H1 (cell line): Measurements from ENCODE around the gene HEPACAM. TPM values are rescaled to one million over a fixed set of nuclear protein-coding genes. Genes with fewer than 3 reads are reported as not detected.

Source experiments
- CTCF ChIA-PET: fragments of 300-600 bp; sonication (Branson Sonifier 250); formaldehyde crosslinking; loops from one replicate; lab custom pipeline; 2021; ENCODE audit not compliant: partially characterized antibody; lab: Charles Lee
- POLR2A ChIA-PET: fragments of 300-600 bp; sonication (Branson Sonifier 250); formaldehyde crosslinking; loops from one replicate; lab custom pipeline; 2021; ENCODE audit warnings: inconsistent platforms; ENCODE audit not compliant: partially characterized antibody; lab: Charles Lee
- DNase-seq, 2 experiments: peaks; one replicate each; pipeline versions ENCODE4 v3.0.0 to v3.0.0-alpha.2; 2010 to 2022; ENCODE audit warnings: low spot score in 2 of 2, low read depth in 1 of 2, mixed read lengths in 1 of 2
- FAIRE-seq: peaks from 2 replicates; lab custom pipeline; 2011; peaks lifted over from hg19 to GRCh38; lab: Jason Lieb, UNC
- H2AFZ ChIP-seq: 2 replicates; pipeline ENCODE4 v1.8.1; 2012; ENCODE audit warnings: low read length, inconsistent platforms
- H2AK5ac ChIP-seq: 2 replicates; pipeline ENCODE4 v1.6.1; 2013; ENCODE audit warnings: low read depth, low read length
- H2BK120ac ChIP-seq: replicated peaks from 2 replicates; pipeline ENCODE3; 2013; ENCODE audit warnings: low read depth, low read length, inconsistent platforms
- H2BK12ac ChIP-seq: 2 replicates; pipeline ENCODE4 v1.6.1; 2013; ENCODE audit warnings: low read depth, low read length
- H2BK15ac ChIP-seq: 2 replicates; pipeline ENCODE4 v1.6.1; 2013; ENCODE audit warnings: low read length
- H2BK20ac ChIP-seq: 2 replicates; pipeline ENCODE4 v1.6.1; 2013; ENCODE audit warnings: low read length
- H2BK5ac ChIP-seq: 2 replicates; pipeline ENCODE4 v1.6.1; 2013; ENCODE audit warnings: low read depth, low read length
- H3K14ac ChIP-seq: 2 replicates; pipeline ENCODE4 v1.6.1; 2013; ENCODE audit warnings: inconsistent platforms; ENCODE audit not compliant: insufficient read length
- H3K18ac ChIP-seq: 2 replicates; pipeline ENCODE4 v1.6.1; 2013; ENCODE audit warnings: low read length; ENCODE audit errors: extremely low read depth
- H3K23ac ChIP-seq: 2 replicates; pipeline ENCODE4 v1.6.1; 2013; ENCODE audit warnings: inconsistent platforms; ENCODE audit not compliant: insufficient read length
- H3K23me2 ChIP-seq: 2 replicates; pipeline ENCODE4 v1.6.1; 2013; ENCODE audit warnings: low read depth, low read length
- H3K27ac ChIP-seq: 2 replicates; pipeline ENCODE4 v1.6.1; 2011; ENCODE audit warnings: low read depth, low read length, inconsistent platforms
- H3K27me3 ChIP-seq, 4 experiments: replicated peaks in 1 of 4; 1 replicate in 1 of 4; 2 replicates in 3 of 4; pipeline versions ENCODE4 v1.6.1 to v1.8.1; 2011 to 2013; ENCODE audit warnings: low read length in 3 of 4, mild to moderate bottlenecking in 3 of 4, inconsistent platforms in 2 of 4, mixed read lengths in 2 of 4, moderate library complexity in 1 of 4; ENCODE audit not compliant: control insufficient read depth in 3 of 4, insufficient read depth in 3 of 4; ENCODE audit errors: extremely low read depth in 1 of 4
- H3K36me3 ChIP-seq, 4 experiments: 2 replicates each; pipeline versions ENCODE4 v1.6.1 to v1.8.1; 2011 to 2013; ENCODE audit warnings: mild to moderate bottlenecking in 4 of 4, low read length in 3 of 4, moderate library complexity in 2 of 4, control low read depth in 1 of 4, inconsistent platforms in 1 of 4; ENCODE audit not compliant: insufficient read depth in 4 of 4, control insufficient read depth in 2 of 4
- H3K4ac ChIP-seq: replicated peaks from 2 replicates; pipeline ENCODE3; 2013; ENCODE audit warnings: low read length, low read depth, mixed read lengths, inconsistent platforms; ENCODE audit not compliant: insufficient read length
- H3K4me1 ChIP-seq, 4 experiments: replicated peaks in 1 of 4; 1 replicate in 1 of 4; 2 replicates in 3 of 4; pipeline versions ENCODE4 v1.6.1 to v1.8.1; 2011 to 2013; ENCODE audit warnings: low read length in 3 of 4, inconsistent platforms in 2 of 4, mixed read lengths in 1 of 4; ENCODE audit not compliant: insufficient read depth in 4 of 4, control insufficient read depth in 3 of 4
- H3K4me2 ChIP-seq, 2 experiments: 2 replicates each; pipeline versions ENCODE4 v1.6.1 to v1.8.1; 2011 to 2013; ENCODE audit warnings: low read depth in 2 of 2, low read length in 2 of 2, control low read depth in 1 of 2, inconsistent platforms in 1 of 2, mild to moderate bottlenecking in 1 of 2; ENCODE audit not compliant: insufficient read depth in 1 of 2
- H3K4me3 ChIP-seq, 4 experiments: fragments of 200-600, 300-600 bp in 1 of 4; sonication (generic), shearing (Covaris generic), sonication (Bioruptor Twin) in 1 of 4; 2 replicates each; pipeline versions ENCODE4 v1.5.1 to v1.8.1; 2011 to 2016; ENCODE audit warnings: low read length in 4 of 4, low read depth in 3 of 4, control low read depth in 2 of 4, inconsistent platforms in 2 of 4, mild to moderate bottlenecking in 2 of 4, mixed read lengths in 1 of 4, moderate library complexity in 1 of 4; ENCODE audit not compliant: insufficient read depth in 2 of 4; ENCODE audit errors: extremely low read depth in 1 of 4
- H3K56ac ChIP-seq: replicated peaks from 2 replicates; pipeline ENCODE3; 2013; ENCODE audit warnings: low read depth, mild to moderate bottlenecking, mixed read lengths, low read length, inconsistent platforms; ENCODE audit not compliant: insufficient read length
- H3K79me1 ChIP-seq: 2 replicates; pipeline ENCODE4 v1.6.1; 2013; ENCODE audit warnings: low read depth, low read length, control low read depth
- H3K79me2 ChIP-seq, 2 experiments: 2 replicates each; pipeline versions ENCODE4 v1.6.1 to v1.8.1; 2012 to 2013; ENCODE audit warnings: low read length in 2 of 2, mild to moderate bottlenecking in 2 of 2, inconsistent platforms in 1 of 2; ENCODE audit not compliant: insufficient read depth in 2 of 2, control insufficient read depth in 1 of 2
- H3K9ac ChIP-seq, 4 experiments: replicated peaks in 1 of 4; 1 replicate in 1 of 4; 2 replicates in 3 of 4; pipeline versions ENCODE4 v1.6.1 to v1.8.1; 2011 to 2013; ENCODE audit warnings: low read depth in 3 of 4, low read length in 3 of 4, control low read depth in 2 of 4, mild to moderate bottlenecking in 2 of 4, moderate library complexity in 2 of 4, inconsistent platforms in 1 of 4; ENCODE audit errors: extremely low read depth in 1 of 4
- H3K9me3 ChIP-seq, 2 experiments: 2 replicates each; pipeline versions ENCODE4 v1.6.1 to v1.8.1; 2012 to 2013; ENCODE audit warnings: mild to moderate bottlenecking in 2 of 2, moderate library complexity in 2 of 2, control low read depth in 1 of 2, inconsistent platforms in 1 of 2, low read depth in 1 of 2, low read length in 1 of 2, mixed read lengths in 1 of 2; ENCODE audit not compliant: insufficient read depth in 2 of 2
- H4K20me1 ChIP-seq, 2 experiments: replicated peaks in 1 of 2; 2 replicates each; pipeline versions ENCODE3 to v1.8.1; 2011 to 2013; ENCODE audit warnings: inconsistent platforms in 2 of 2, low read length in 2 of 2, mild to moderate bottlenecking in 1 of 2; ENCODE audit not compliant: insufficient read depth in 2 of 2, control insufficient read depth in 1 of 2
- H4K5ac ChIP-seq: 2 replicates; pipeline ENCODE4 v1.6.1; 2013; ENCODE audit warnings: low read length, low read depth, mixed read lengths, inconsistent platforms; ENCODE audit not compliant: insufficient read length
- H4K8ac ChIP-seq: 2 replicates; pipeline ENCODE4 v1.8.0; 2013; ENCODE audit warnings: mild to moderate bottlenecking, moderate library complexity, low read length, inconsistent platforms; ENCODE audit not compliant: insufficient read depth; ENCODE audit errors: extremely low read depth
- H4K91ac ChIP-seq: replicated peaks from 2 replicates; pipeline ENCODE3; 2013; ENCODE audit warnings: low read length, mixed read lengths, inconsistent platforms; ENCODE audit not compliant: insufficient read length
- EP300 ChIP-seq, 2 experiments: IDR thresholded peaks; 1 replicate in 1 of 2; 2 replicates in 1 of 2; pipeline ENCODE4 v1.6.1; 2011 to 2012; ENCODE audit warnings: low read depth in 2 of 2, low read length in 2 of 2, mild to moderate bottlenecking in 2 of 2, borderline replicate concordance in 1 of 2, inconsistent platforms in 1 of 2, moderate library complexity in 1 of 2
- GABPA ChIP-seq: IDR thresholded peaks from 2 replicates; pipeline ENCODE4 v1.6.1; 2011; ENCODE audit warnings: mild to moderate bottlenecking, low read length, moderate library complexity, borderline replicate concordance; ENCODE audit not compliant: insufficient read depth
- RAD21 ChIP-seq, 2 experiments: IDR thresholded peaks in 1 of 2; conservative IDR thresholded peaks in 1 of 2; 2 replicates each; pipeline ENCODE4 v1.6.1; 2011; ENCODE audit warnings: low read depth in 2 of 2, low read length in 2 of 2, improper control_type of control experiment in 1 of 2, inconsistent platforms in 1 of 2, mild to moderate bottlenecking in 1 of 2, moderate library complexity in 1 of 2
- SAP30 ChIP-seq: fragments of 300-600 bp; sonication (generic); IDR thresholded peaks from 2 replicates; pipeline ENCODE4 v1.7.1; 2012; ENCODE audit warnings: low read length, moderate library complexity, mild to moderate bottlenecking, inconsistent platforms; ENCODE audit not compliant: insufficient read depth, insufficient replicate concordance
- SP1 ChIP-seq: IDR thresholded peaks from 2 replicates; pipeline ENCODE4 v1.6.1; 2011; ENCODE audit warnings: low read depth, low read length
- TAF1 ChIP-seq: IDR thresholded peaks from 2 replicates; pipeline ENCODE4 v1.6.1; 2011; ENCODE audit warnings: mild to moderate bottlenecking, low read depth, low read length
- ZNF274 ChIP-seq: IDR thresholded peaks from 2 replicates; pipeline ENCODE4 v1.7.0; 2012; ENCODE audit warnings: low read length, borderline replicate concordance; ENCODE audit errors: extremely low read depth
- polyA plus RNA-seq, 7 experiments: library from polyadenylated mRNA; depleted of rRNA in 3 of 7; stranded (reverse) in 5 of 7; unstranded in 2 of 7; fragments of >200 nt in 5 of 7; fragments of 200-250 nt in 2 of 7; gene quantifications; 1 replicate in 5 of 7; 2 replicates in 1 of 7; 4 replicates in 1 of 7; pipeline versions ENCODE4 v1.2.1 to v1.2.3, GENCODE V29; 2011 to 2013; ENCODE audit warnings: missing spikeins in 2 of 7, mixed read lengths in 2 of 7
- total RNA-seq: library from RNA; stranded (reverse); fragmentation: NEBNext Ultra II Directional; extraction: Animal tissue kit (Norgen Biotek cat#: 25700); gene quantifications from 2 replicates; pipeline ENCODE4 v1.2.1, GENCODE V29; 2021

The HEPACAM gene
- total and polyA plus RNA-seq, 2 of the 8 experiments (the other 6 are each of a cell fraction or from before 2014, with no cell fraction given): not detected

- TF ChIP-seq EP300 (IDR thresholded peaks at IDR 0.05; ENCODE audit: borderline replicate concordance in 1 of 2, low read depth in 2 of 2, low read length in 2 of 2) (no peak), TAF1 (no peak), SP1 (no peak), RAD21 (IDR thresholded peaks at IDR 0.05 in 1 of 2, conservative IDR thresholded peaks at IDR 0.05 in 1 of 2; ENCODE audit: low read depth in 2 of 2, low read length in 2 of 2) (no peak), ZNF274 (no peak), GABPA (no peak), SAP30 (no peak)
- DNase-seq: no peak
- Histone ChIP-seq H3K14ac (no peak overlapping the region), H3K79me2 (no peaks in the 10 kb centered on the region), H3K56ac (no peak overlapping the region), H2BK5ac (no peak overlapping the region), H3K4ac (no peak overlapping the region), H2BK120ac (no peak overlapping the region), H2BK20ac (no peak overlapping the region), H2BK15ac (no peak overlapping the region), H3K9ac (no peak overlapping the region), H3K36me3 (peaks cover 0 to 2% (median 0%) of the 10 kb centered on the region in 4 experiments; a peak in 1 of 8 replicates), H3K4me3 (no peak overlapping the region), H2BK12ac (no peak overlapping the region), H4K91ac (no peak overlapping the region), H2AFZ (no peak overlapping the region), H3K27ac (no peak overlapping the region), H4K8ac (no peak overlapping the region), H3K79me1 (no peaks in the 10 kb centered on the region), H3K23ac (no peak overlapping the region), H4K20me1 (no peaks in the 10 kb centered on the region), H3K9me3 (no peaks in the 10 kb centered on the region), H3K23me2 (no peaks in the 10 kb centered on the region), H2AK5ac (no peak overlapping the region), H3K4me1 (no peaks in the 10 kb centered on the region), H3K27me3 (no peaks in the 10 kb centered on the region), H3K18ac (no peak overlapping the region), H3K4me2 (no peak overlapping the region), H4K5ac (no peak overlapping the region)
- ChIA-PET POLR2A (no interaction called here), CTCF (interaction anchor here (0.7 to 1.8 kb wide), 4 partner anchors 56 to 447 kb away, joined by 3 to 9 read pairs (median 3); partner anchors contain the start of gene SLC37A2)
- FAIRE-seq: no peak
These were observed 46.2 kb upstream of the HEPACAM start for GRCh38 chr11:124982043-124982442.
